ENCODE measurements around the gene FXYD1.

FXYD1 gene

GRCh38 chr19:35120492-35120891 is 18.1 kb upstream of the FXYD1 start:
- DNase-seq (ENCODE audit: insufficient read length, low spot score) (no peak), FAIRE-seq (no peak)
- TF ChIP-seq CTCF (IDR thresholded peaks at IDR 0.05; ENCODE audit: insufficient read depth, missing control alignments): no peak

GRCh38 chr19:35120898-35121297 is 17.7 kb upstream of the FXYD1 start:
- DNase-seq (ENCODE audit: insufficient read length, low spot score) (no peak), FAIRE-seq (no peak)
- no peak for TF ChIP-seq CTCF (IDR thresholded peaks at IDR 0.05; ENCODE audit: insufficient read depth, missing control alignments)

- no peak for TF ChIP-seq CTCF (IDR thresholded peaks at IDR 0.05; ENCODE audit: insufficient read depth, missing control alignments)
- FAIRE-seq (no peak), DNase-seq (ENCODE audit: insufficient read length, low spot score) (no peak)
Measured at GRCh38 chr19:35122687-35123551, 15.7 kb upstream of the FXYD1 start.

GRCh38 chr19:35123573-35123972 is 15.1 kb upstream of the FXYD1 start:
- DNase-seq (ENCODE audit: insufficient read length, low spot score) (no peak), FAIRE-seq (no peak)
- no peak for TF ChIP-seq CTCF (IDR thresholded peaks at IDR 0.05; ENCODE audit: insufficient read depth, missing control alignments)

GRCh38 chr19:35124098-35125060 is 14.2 kb upstream of the FXYD1 start:
- TF ChIP-seq CTCF (IDR thresholded peaks at IDR 0.05; ENCODE audit: insufficient read depth, missing control alignments): no peak
- DNase-seq (ENCODE audit: insufficient read length, low spot score) (no peak), FAIRE-seq (no peak)

- FAIRE-seq (no peak), DNase-seq (ENCODE audit: insufficient read length, low spot score) (no peak)
- no peak for TF ChIP-seq CTCF (IDR thresholded peaks at IDR 0.05; ENCODE audit: insufficient read depth, missing control alignments)
Measured at GRCh38 chr19:35125270-35125717, 13.3 kb upstream of the FXYD1 start.

All from D721Med (cell line).